ENCODE measurements around the gene EFCAB6. TPM values are rescaled to one million over a fixed set of nuclear protein-coding genes. Genes with fewer than 3 reads are reported as not detected.

The EFCAB6 gene
- total RNA-seq, 3 donors from 2014 or later: 3.0 to 9.8 (median 5.9) TPM

GRCh38 chr22:43795320-43795719, 16.8 kb downstream of the EFCAB6 start:
- Histone ChIP-seq H3K9me3 (peaks cover 0 to 6% of the 10 kb centered on the region in 2 donors), H3K4me3 (no peak overlapping the region), H3K36me3 (no peaks in the 10 kb centered on the region), H3K27ac (no peak overlapping the region), H3K4me1 (no peaks in the 10 kb centered on the region), H3K27me3 (no peaks in the 10 kb centered on the region)
- DNase-seq (ENCODE audit: low spot score in 2 of 2): no peak
- intact Hi-C loops (cut with DNase I; ENCODE audit: low total_unique reads): no loop called here
- TF ChIP-seq POLR2AphosphoS5 (IDR thresholded peaks at IDR 0.05): no peak
- no peak for TF ChIP-seq CTCF (IDR thresholded peaks at IDR 0.05)
- no peak for TF ChIP-seq POLR2A (IDR thresholded peaks at IDR 0.05)

GRCh38 chr22:43792905-43793304, 19.2 kb downstream of the EFCAB6 start:
- no peaks in the 10 kb centered on the region for H3K27me3 ChIP-seq
- no peak overlapping the region for H3K4me3 ChIP-seq
- H3K4me1 ChIP-seq: no peaks in the 10 kb centered on the region
- TF ChIP-seq POLR2A (IDR thresholded peaks at IDR 0.05) (no peak), POLR2AphosphoS5 (IDR thresholded peaks at IDR 0.05) (no peak), CTCF (IDR thresholded peaks at IDR 0.05) (no peak)
- no peaks in the 10 kb centered on the region for H3K9me3 ChIP-seq
- no peak for DNase-seq (ENCODE audit: low spot score in 2 of 2)
- H3K36me3 ChIP-seq: no peaks in the 10 kb centered on the region
- intact Hi-C loops (cut with DNase I; ENCODE audit: low total_unique reads): no loop called here
- no peak overlapping the region for H3K27ac ChIP-seq

GRCh38 chr22:43789452-43789851, 22.7 kb downstream of the EFCAB6 start:
- peak overlapping the region; percentile 71 to 77 for H3K27ac ChIP-seq
- H3K4me3 ChIP-seq: no peak overlapping the region
- no peaks in the 10 kb centered on the region for H3K36me3 ChIP-seq
- H3K9me3 ChIP-seq: no peaks in the 10 kb centered on the region
- no peaks in the 10 kb centered on the region for H3K4me1 ChIP-seq
- no peaks in the 10 kb centered on the region for H3K27me3 ChIP-seq
- DNase-seq (ENCODE audit: low spot score in 2 of 2): peak in 1 of 2 donors; percentile 40
- intact Hi-C loops (cut with DNase I; ENCODE audit: low total_unique reads): no loop called here
- TF ChIP-seq POLR2A (IDR thresholded peaks at IDR 0.05) (no peak), POLR2AphosphoS5 (IDR thresholded peaks at IDR 0.05) (peak in 1 of 3 donors; percentile 59)

- Histone ChIP-seq H3K9me3 (no peaks in the 10 kb centered on the region), H3K27ac (no peak overlapping the region), H3K4me3 (no peak overlapping the region), H3K27me3 (no peaks in the 10 kb centered on the region), H3K4me1 (no peaks in the 10 kb centered on the region), H3K36me3 (no peaks in the 10 kb centered on the region)
- DNase-seq (ENCODE audit: low spot score in 2 of 2): no peak
- TF ChIP-seq POLR2AphosphoS5 (IDR thresholded peaks at IDR 0.05): no peak
- TF ChIP-seq POLR2A (IDR thresholded peaks at IDR 0.05): no peak
- no peak for TF ChIP-seq CTCF (IDR thresholded peaks at IDR 0.05)
- intact Hi-C loops (cut with DNase I; ENCODE audit: low total_unique reads): no loop called here
These were observed 28.3 kb downstream of the EFCAB6 start for GRCh38 chr22:43783777-43784176.

- Histone ChIP-seq H3K4me3 (no peak overlapping the region), H3K4me1 (no peaks in the 10 kb centered on the region), H3K27me3 (no peaks in the 10 kb centered on the region), H3K36me3 (no peaks in the 10 kb centered on the region), H3K27ac (no peak overlapping the region), H3K9me3 (no peaks in the 10 kb centered on the region)
- intact Hi-C loops (cut with DNase I; ENCODE audit: low total_unique reads): no loop called here
- no peak for DNase-seq (ENCODE audit: low spot score in 2 of 2)
- TF ChIP-seq POLR2AphosphoS5 (IDR thresholded peaks at IDR 0.05) (no peak), CTCF (IDR thresholded peaks at IDR 0.05) (no peak), POLR2A (IDR thresholded peaks at IDR 0.05) (no peak)
These were observed 29.7 kb downstream of the EFCAB6 start for GRCh38 chr22:43782448-43782847.

- Histone ChIP-seq H3K27ac (no peak overlapping the region), H3K36me3 (no peaks in the 10 kb centered on the region), H3K9me3 (no peaks in the 10 kb centered on the region), H3K4me3 (no peak overlapping the region), H3K27me3 (no peaks in the 10 kb centered on the region), H3K4me1 (no peaks in the 10 kb centered on the region)
- TF ChIP-seq CTCF (IDR thresholded peaks at IDR 0.05): no peak
- no peak for TF ChIP-seq POLR2AphosphoS5 (IDR thresholded peaks at IDR 0.05)
- TF ChIP-seq POLR2A (IDR thresholded peaks at IDR 0.05): no peak
- intact Hi-C loops (cut with DNase I; ENCODE audit: low total_unique reads): no loop called here
- DNase-seq (ENCODE audit: low spot score in 2 of 2): peak in 1 of 2 donors; percentile 47
These were observed 34.8 kb downstream of the EFCAB6 start for GRCh38 chr22:43777286-43777685.

Measured in breast epithelium (tissue), 4 donors.